GM12878 (cell line): ENCODE results near the gene FAM114A2. TPM values are rescaled to one million over a fixed set of nuclear protein-coding genes. Genes with fewer than 3 reads are reported as not detected.

Experiments used
- ATAC-seq: fragments of 200-7000 bp; cut with Tn5 transposase; 3 replicates; pipeline ENCODE4 v1.9.1; 2020; ENCODE audit warnings: mild to moderate bottlenecking, moderate library complexity
- BruUV-seq: library from RNA; stranded (reverse); fragments of 400-500 nt; replicated peaks from 2 replicates; lab custom pipeline; 2021; lab: Mats Ljungman, UMichigan
- CTCF ChIA-PET: fragments of 300-600 bp; sonication (Branson Sonifier 250); formaldehyde crosslinking; extraction: SDS; loops from one replicate; lab custom pipeline; 2021; ENCODE audit warnings: inconsistent platforms; lab: Yijun Ruan, JAX
- POLR2A ChIA-PET: fragments of 350-600 bp; formaldehyde crosslinking; extraction: SDS; loops from one replicate; lab custom pipeline; 2021; ENCODE audit warnings: inconsistent platforms; lab: Charles Lee
- RAD21 ChIA-PET: fragments of 300-600 bp; sonication (Branson Sonifier 250); formaldehyde crosslinking; loops from one replicate; lab custom pipeline; 2023; ENCODE audit warnings: antibody characterized with exemption; ENCODE audit not compliant: unreplicated experiment; lab: Charles Lee
- SMC1A ChIA-PET: fragments of 300-600 bp; sonication (Branson Sonifier 250); formaldehyde crosslinking; loops from one replicate; lab custom pipeline; 2023; ENCODE audit not compliant: unreplicated experiment, uncharacterized antibody; lab: Charles Lee
- DNase-seq: peaks from one replicate; pipeline ENCODE4 v3.0.0-alpha.2; 2011; ENCODE audit warnings: low read depth, low spot score
- FAIRE-seq: peaks from 3 replicates; lab custom pipeline; 2011; peaks lifted over from hg19 to GRCh38; lab: Jason Lieb, UNC
- H2AFZ ChIP-seq: 2 replicates; pipeline ENCODE4 v1.6.0; 2011; ENCODE audit warnings: low read depth, low read length, control low read depth; ENCODE audit not compliant: control insufficient read depth
- H3K27ac ChIP-seq: 2 replicates; pipeline ENCODE4 v1.5.1; 2011; ENCODE audit warnings: control low read depth; ENCODE audit not compliant: control insufficient read depth, insufficient read depth
- H3K27me3 ChIP-seq, 2 experiments: replicated peaks in 1 of 2; 2 replicates each; pipeline versions ENCODE4 v1.6.0 to v1.6.1; 2011; ENCODE audit warnings: low read length in 1 of 2; ENCODE audit not compliant: control insufficient read depth in 2 of 2, insufficient read depth in 2 of 2
- H3K36me3 ChIP-seq, 2 experiments: 2 replicates each; pipeline ENCODE4 v1.5.1; 2011; ENCODE audit warnings: low read length in 1 of 2; ENCODE audit not compliant: control insufficient read depth in 2 of 2, insufficient read depth in 2 of 2
- H3K4me1 ChIP-seq: 2 replicates; pipeline ENCODE4 v1.6.1; 2011; ENCODE audit warnings: mild to moderate bottlenecking, low read length, moderate library complexity, mixed read lengths; ENCODE audit not compliant: control insufficient read depth, insufficient read depth
- H3K4me2 ChIP-seq: 2 replicates; pipeline ENCODE4 v1.6.0; 2011; ENCODE audit warnings: control low read depth; ENCODE audit not compliant: control insufficient read depth, insufficient read depth
- H3K4me3 ChIP-seq: fragments of 200-600 bp; sonication (generic); 2 replicates; pipeline ENCODE4 v1.5.1; 2016
- H3K79me2 ChIP-seq: 2 replicates; pipeline ENCODE4 v1.6.0; 2011; ENCODE audit warnings: low read length; ENCODE audit not compliant: control insufficient read depth, insufficient read depth
- H3K9ac ChIP-seq: 2 replicates; pipeline ENCODE4 v1.8.0; 2011; ENCODE audit warnings: low read length, control low read depth, mixed read lengths; ENCODE audit not compliant: control insufficient read depth, insufficient read depth
- H3K9me3 ChIP-seq: replicated peaks from 3 replicates; pipeline ENCODE4 v1.5.1; 2011; ENCODE audit warnings: mild to moderate bottlenecking, low read length; ENCODE audit not compliant: control insufficient read depth, insufficient read depth
- H4K20me1 ChIP-seq: 2 replicates; pipeline ENCODE4 v1.6.0; 2011; ENCODE audit not compliant: control insufficient read depth, insufficient read depth
- ASH2L ChIP-seq: fragments of 300-600, 200-600 bp; sonication (generic); IDR thresholded peaks from 2 replicates; pipeline ENCODE4 v1.6.1; 2017; ENCODE audit warnings: low read depth, mild to moderate bottlenecking, borderline replicate concordance
- BHLHE40 ChIP-seq, 2 experiments: fragments of 450-650 bp in 1 of 2; IDR thresholded peaks; 2 replicates each; pipeline ENCODE4 v1.6.1; 2011 to 2017; ENCODE audit warnings: low read depth in 2 of 2, borderline replicate concordance in 1 of 2, improper control_type of control experiment in 1 of 2, low read length in 1 of 2, mild to moderate bottlenecking in 1 of 2
- CTCF ChIP-seq, 3 experiments: IDR thresholded peaks in 2 of 3; conservative IDR thresholded peaks in 1 of 3; 2 replicates each; pipeline ENCODE4 v1.5.1; 2011; ENCODE audit warnings: low read depth in 3 of 3, low read length in 3 of 3, mild to moderate bottlenecking in 3 of 3, control low read depth in 2 of 3, moderate library complexity in 2 of 3, inconsistent platforms in 1 of 3, mixed read lengths in 1 of 3; ENCODE audit not compliant: control insufficient read depth in 2 of 3, insufficient read depth in 1 of 3; ENCODE audit errors: extremely low read depth in 1 of 3
- RAD21 ChIP-seq: IDR thresholded peaks from 2 replicates; pipeline ENCODE4 v1.6.1; 2011; ENCODE audit warnings: mild to moderate bottlenecking, low read depth, low read length, moderate library complexity; ENCODE audit not compliant: insufficient read depth
- SMC3 ChIP-seq: IDR thresholded peaks from 2 replicates; pipeline ENCODE4 v1.6.1; 2011; ENCODE audit warnings: low read length, improper control_type of control experiment, borderline replicate concordance
- ZZZ3 ChIP-seq: IDR thresholded peaks from 2 replicates; pipeline ENCODE4 v1.6.1; 2011; ENCODE audit warnings: low read depth; ENCODE audit not compliant: control insufficient read depth, insufficient read length
- WGBS: methylation state at CpG from one replicate; pipeline ENCODE4 v1.1.6; 2016; ENCODE audit warnings: low lambda C conversion rate; ENCODE audit not compliant: insufficient replicate concordance, insufficient coverage; ENCODE audit errors: missing lambda C conversion rate; 5-methylcytosine and 5-hydroxymethylcytosine counted together
- in situ Hi-C: fragments of 300-500 bp; cut with MboI; formaldehyde crosslinking; loops from 9 replicates; pipeline ENCODE4 v1.14.3; 2018; ENCODE audit warnings: mixed read lengths
- intact Hi-C: fragments of 100-400 bp; cut with micrococcal nuclease; formaldehyde crosslinking; loops from one replicate; pipeline ENCODE4 v1.14.2; 2022; ENCODE audit not compliant: unreplicated experiment
- polyA plus RNA-seq, 11 experiments: library from polyadenylated mRNA; depleted of rRNA in 4 of 11; unstranded in 6 of 11; stranded (reverse) in 5 of 11; fragments of >200 nt; fragmentation: Nextera tagmentation in 4 of 11; fragmentation: Illumina TruSeq in 1 of 11; extraction: Ambion mirVana in 4 of 11; extraction: Trizol in 1 of 11; gene quantifications; 1 replicate in 1 of 11; 2 replicates in 10 of 11; pipeline versions ENCODE4 v1.2.1 to v1.2.3, GENCODE V29; 2011 to 2016; ENCODE audit warnings: inconsistent platforms in 2 of 11, missing spikeins in 2 of 11, low read depth in 1 of 11
- total RNA-seq, 4 experiments: library from RNA; depleted of rRNA in 3 of 4; stranded (reverse); fragments of >200 nt in 3 of 4; fragmentation: Illumina TruSeq in 1 of 4; extraction: Trizol in 1 of 4; gene quantifications; 2 replicates each; pipeline versions ENCODE4 v1.2.1 to v1.2.3, GENCODE V29; 2013 to 2021
- TF ChIP-seq, protein P1 (sequence below): fragments of 450-650 bp; IDR thresholded peaks from 2 replicates; pipeline ENCODE4 v1.6.1; 2017; ENCODE audit warnings: mild to moderate bottlenecking, low read depth, inconsistent platforms; ENCODE audit not compliant: poor library complexity, severe bottlenecking

The FAM114A2 gene
- total and polyA plus RNA-seq, 10 of the 15 experiments (the other 5 are each of a cell fraction or from before 2014, with no cell fraction given): 16.8 to 32.8 (median 24.3) TPM

DNA sequence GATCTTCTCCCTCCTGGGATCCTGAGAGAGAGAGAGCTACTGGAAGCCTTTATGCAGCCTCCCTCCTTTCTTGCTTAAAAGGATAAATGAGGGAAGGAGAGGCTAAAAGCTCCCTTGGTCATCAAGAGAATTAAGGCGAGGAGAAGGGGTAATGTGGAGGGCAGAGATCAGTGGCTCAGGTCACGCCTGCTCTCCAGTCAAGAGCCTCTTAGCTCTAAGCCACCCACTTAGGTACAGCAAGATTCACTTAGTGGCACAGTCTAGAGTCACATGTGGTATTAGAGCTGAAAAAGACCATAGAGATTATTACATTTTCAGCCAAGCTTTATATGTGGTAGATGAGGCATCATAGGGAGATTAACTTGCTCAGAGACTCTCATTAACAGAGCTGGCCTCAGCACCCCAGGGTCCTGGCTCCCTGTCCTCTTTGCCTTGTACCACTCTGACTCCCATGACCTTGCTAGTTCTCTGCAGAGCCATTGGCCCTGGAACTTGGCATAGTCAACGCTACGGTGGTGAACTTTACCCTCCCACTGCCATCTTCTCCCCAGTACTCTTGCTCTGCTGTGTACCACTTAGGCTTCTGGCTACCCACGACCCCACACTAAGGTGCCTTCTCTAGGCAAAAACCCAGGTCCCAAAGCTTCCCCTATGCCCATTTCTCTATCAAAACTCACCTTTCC, 37.7 kb upstream of the FAM114A2 start:
- SMC1A ChIA-PET: interaction anchor here (0.7 to 7.1 kb wide), 8 partner anchors 10 to 535 kb away, joined by 3 to 129 read pairs (median 3); no protein-coding TSS in a partner anchor
- WGBS: 56% methylated on average over 5 of the region's 5 CpGs

DNA sequence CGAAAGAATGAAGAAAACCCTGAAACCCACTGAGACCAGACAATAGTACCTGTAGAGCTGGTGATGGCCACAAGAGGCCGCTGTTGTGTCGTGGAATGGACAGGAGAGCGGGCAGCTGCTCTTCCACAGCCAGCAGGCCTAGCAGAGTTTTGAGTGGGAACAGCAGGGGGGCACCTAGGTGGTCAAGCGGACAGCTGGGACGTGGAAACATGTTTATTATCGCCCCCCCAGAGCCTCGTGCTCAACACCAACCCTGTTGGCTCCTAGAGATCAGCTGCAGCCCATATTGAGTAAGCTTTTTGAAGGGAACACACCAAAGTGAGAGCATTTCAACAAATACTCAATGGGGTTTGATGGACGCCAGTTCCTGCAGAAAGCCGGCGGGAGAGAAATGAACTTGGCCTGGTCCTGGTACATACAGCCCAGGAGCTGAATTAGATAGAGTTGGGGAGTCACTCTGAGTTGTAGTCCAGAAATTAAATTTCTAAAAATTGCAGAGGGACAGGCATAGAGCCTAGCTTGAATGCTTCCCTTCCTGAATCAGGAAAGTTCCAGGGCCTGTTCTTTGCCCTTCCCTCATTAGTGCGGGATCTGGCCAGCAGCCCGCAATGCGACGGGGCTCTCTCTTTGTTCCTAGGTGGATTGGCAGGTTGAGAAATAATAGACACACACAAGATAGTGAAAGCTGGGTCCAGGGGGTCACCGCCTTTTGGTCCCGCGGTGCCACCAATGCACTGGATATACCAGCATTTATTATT, 33.9 kb upstream of the FAM114A2 start:
- RAD21 ChIA-PET: interaction anchor here (0.6 to 2.7 kb wide), 48 partner anchors 9 to 956 kb away, joined by 3 to 106 read pairs (median 4); partner anchors contain the start of genes FAM114A2, GALNT10 and MFAP3
- peak; percentile 88 for FAIRE-seq
- Histone ChIP-seq H3K4me3 (no peak overlapping the region), H3K36me3 (no peaks in the 10 kb centered on the region), H3K9ac (no peak overlapping the region), H3K4me1 (no peaks in the 10 kb centered on the region), H2AFZ (peak overlapping the region; percentile 61), H3K4me2 (peak overlapping the region; percentile 30; the same call in 1 of the 2 replicates), H3K79me2 (no peaks in the 10 kb centered on the region), H3K9me3 (no peaks in the 10 kb centered on the region), H4K20me1 (no peaks in the 10 kb centered on the region), H3K27me3 (no peaks in the 10 kb centered on the region), H3K27ac (no peak overlapping the region)
- BruUV-seq: no TSS peak
- WGBS: 40% methylated on average over 18 of the region's 18 CpGs
- peak; percentile 99 for ATAC-seq
- peak; percentile 43 for DNase-seq
- in situ Hi-C loops (loop anchor here (5.0 to 10.0 kb wide), 2 partner anchors 330 to 532 kb away; no protein-coding TSS in a partner anchor), intact Hi-C loops (loop anchor here (1.0 to 2.0 kb wide), 6 partner anchors 98 to 538 kb away; no protein-coding TSS in a partner anchor)
- POLR2A ChIA-PET: interaction anchor here (0.9 kb wide), 2 partner anchors 108 to 164 kb away, joined by 3 to 5 read pairs; no protein-coding TSS in a partner anchor
- CTCF ChIA-PET: interaction anchor here (0.7 to 3.8 kb wide), 81 partner anchors 9 to 568 kb away, joined by 3 to 106 read pairs (median 5); partner anchors contain the start of genes FAM114A2, GALNT10 and MFAP3
- SMC1A ChIA-PET: interaction anchor here (0.6 to 7.1 kb wide), 40 partner anchors 10 to 681 kb away, joined by 3 to 129 read pairs (median 4); partner anchors contain the start of genes FAM114A2 and MFAP3
- TF ChIP-seq BHLHE40 (IDR thresholded peaks at IDR 0.05; ENCODE audit: borderline replicate concordance in 1 of 2, low read depth in 2 of 2, low read length in 1 of 2) (0 out of 4 replicates have a peak, but pooled peaks of 1 of the 2 experiments have one; percentile 10), ZZZ3 (no peak), SMC3 (peak; percentile 96), RAD21 (peak; percentile 96), CTCF (IDR thresholded peaks at IDR 0.05 in 2 of 3, conservative IDR thresholded peaks at IDR 0.05 in 1 of 3; ENCODE audit: control insufficient read depth in 2 of 3, extremely low read depth in 1 of 3, insufficient read depth in 1 of 3, low read depth in 3 of 3, low read length in 3 of 3) (peak; percentile 85 to 98 (median 93))
- TF ChIP-seq, protein P1, sequence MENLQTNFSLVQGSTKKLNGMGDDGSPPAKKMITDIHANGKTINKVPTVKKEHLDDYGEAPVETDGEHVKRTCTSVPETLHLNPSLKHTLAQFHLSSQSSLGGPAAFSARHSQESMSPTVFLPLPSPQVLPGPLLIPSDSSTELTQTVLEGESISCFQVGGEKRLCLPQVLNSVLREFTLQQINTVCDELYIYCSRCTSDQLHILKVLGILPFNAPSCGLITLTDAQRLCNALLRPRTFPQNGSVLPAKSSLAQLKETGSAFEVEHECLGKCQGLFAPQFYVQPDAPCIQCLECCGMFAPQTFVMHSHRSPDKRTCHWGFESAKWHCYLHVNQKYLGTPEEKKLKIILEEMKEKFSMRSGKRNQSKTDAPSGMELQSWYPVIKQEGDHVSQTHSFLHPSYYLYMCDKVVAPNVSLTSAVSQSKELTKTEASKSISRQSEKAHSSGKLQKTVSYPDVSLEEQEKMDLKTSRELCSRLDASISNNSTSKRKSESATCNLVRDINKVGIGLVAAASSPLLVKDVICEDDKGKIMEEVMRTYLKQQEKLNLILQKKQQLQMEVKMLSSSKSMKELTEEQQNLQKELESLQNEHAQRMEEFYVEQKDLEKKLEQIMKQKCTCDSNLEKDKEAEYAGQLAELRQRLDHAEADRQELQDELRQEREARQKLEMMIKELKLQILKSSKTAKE: no peak

More for the DNA sequence above, 37.7 kb upstream of the FAM114A2 start:
- DNase-seq: no peak
- POLR2A ChIA-PET: interaction anchor here (0.6 kb wide), 1 partner anchor 16 kb away, joined by 4 read pairs; no protein-coding TSS in a partner anchor
- Histone ChIP-seq H4K20me1 (no peaks in the 10 kb centered on the region), H3K27me3 (0 out of 4 replicates have a peak, but pooled peaks cover 0 to 2% of the 10 kb centered on the region in 2 experiments), H3K4me3 (no peak overlapping the region), H3K4me1 (no peaks in the 10 kb centered on the region), H2AFZ (no peak overlapping the region), H3K36me3 (no peaks in the 10 kb centered on the region), H3K79me2 (no peaks in the 10 kb centered on the region), H3K4me2 (no peak overlapping the region), H3K9ac (no peak overlapping the region), H3K27ac (no peak overlapping the region), H3K9me3 (no peaks in the 10 kb centered on the region)
- ATAC-seq: no peak
- no peak for TF ChIP-seq ASH2L
- CTCF ChIA-PET: interaction anchor here (1.3 to 2.5 kb wide), 4 partner anchors 16 to 328 kb away, joined by 3 to 13 read pairs (median 6); no protein-coding TSS in a partner anchor
- no TSS peak for BruUV-seq
- intact Hi-C loops (no loop called here), in situ Hi-C loops (loop anchor here (10.0 kb wide), 1 partner anchor 528 kb away; no protein-coding TSS in a partner anchor)
- RAD21 ChIA-PET: interaction anchor here (2.3 kb wide), 1 partner anchor 161 kb away, joined by 7 read pairs; no protein-coding TSS in a partner anchor
- no peak for FAIRE-seq
